GM23248 (cell line): ENCODE data around the gene KANTR. TPM values are rescaled to one million over a fixed set of nuclear protein-coding genes. Genes with fewer than 3 reads are reported as not detected.
"Not testable (repeated sequence)": the region's sequence is repeated elsewhere in the genome, so short reads cannot be mapped to it uniquely, and the experiment has no call there.

ENCODE experiments used
- DNase-seq: peaks from one replicate; pipeline ENCODE4 v3.0.0-alpha.2; 2015
- H2AFZ ChIP-seq: fragments of 200-600 bp; sonication (generic); 2 replicates; pipeline ENCODE4 v1.6.1; 2016; ENCODE audit warnings: antibody characterized with exemption
- H3F3A ChIP-seq: fragments of 200-600 bp; sonication (generic); 2 replicates; pipeline ENCODE4 v1.6.1; 2016; ENCODE audit warnings: mild to moderate bottlenecking, antibody characterized with exemption, mixed run types; ENCODE audit not compliant: insufficient read depth
- H3K27ac ChIP-seq: fragments of 200-600 bp; sonication (generic); 2 replicates; pipeline ENCODE4 v1.5.1; 2016; ENCODE audit warnings: mild to moderate bottlenecking
- H3K27me3 ChIP-seq: fragments of 200-600 bp; sonication (generic); replicated peaks from 2 replicates; pipeline ENCODE4 v1.6.1; 2016; ENCODE audit warnings: mild to moderate bottlenecking; ENCODE audit not compliant: insufficient read depth
- H3K36me3 ChIP-seq: fragments of 200-600 bp; sonication (generic); 2 replicates; pipeline ENCODE4 v1.6.1; 2016; ENCODE audit warnings: low read depth, mild to moderate bottlenecking
- H3K4me1 ChIP-seq: fragments of 200-600 bp; sonication (generic); 2 replicates; pipeline ENCODE4 v1.6.1; 2016; ENCODE audit warnings: mild to moderate bottlenecking; ENCODE audit not compliant: insufficient read depth
- H3K4me2 ChIP-seq: fragments of 200-600 bp; sonication (generic); one replicate; pipeline ENCODE4 v1.6.1; 2016; ENCODE audit warnings: mild to moderate bottlenecking; ENCODE audit not compliant: unreplicated experiment
- H3K4me3 ChIP-seq: fragments of 200-600 bp; sonication (generic); 2 replicates; pipeline ENCODE4 v1.5.1; 2016; ENCODE audit warnings: mild to moderate bottlenecking
- H3K79me2 ChIP-seq: fragments of 200-600 bp; sonication (generic); 2 replicates; pipeline ENCODE4 v1.6.1; 2016; ENCODE audit warnings: mild to moderate bottlenecking; ENCODE audit not compliant: insufficient read depth
- H3K9ac ChIP-seq: fragments of 200-600 bp; sonication (generic); 2 replicates; pipeline ENCODE4 v1.6.1; 2016; ENCODE audit warnings: mild to moderate bottlenecking
- H3K9me2 ChIP-seq: fragments of 200-600 bp; sonication (generic); 2 replicates; pipeline ENCODE4 v1.6.1; 2016; ENCODE audit warnings: mixed run types, mild to moderate bottlenecking, moderate library complexity; ENCODE audit not compliant: insufficient read depth
- H3K9me3 ChIP-seq: fragments of 200-600 bp; sonication (generic); one replicate; pipeline ENCODE4 v1.6.1; 2017; ENCODE audit warnings: low read depth
- H4K20me1 ChIP-seq: fragments of 200-600 bp; sonication (generic); 2 replicates; pipeline ENCODE4 v1.6.0; 2016; ENCODE audit not compliant: insufficient read depth
- EZH2 ChIP-seq: fragments of 200-600 bp; sonication (generic); IDR thresholded peaks from 2 replicates; pipeline ENCODE4 v1.6.1; 2018; ENCODE audit warnings: antibody characterized with exemption, mild to moderate bottlenecking; ENCODE audit not compliant: insufficient read depth, poor library complexity, severe bottlenecking
- EZH2phosphoT487 ChIP-seq: fragments of 200-600 bp; sonication (generic); IDR thresholded peaks from 2 replicates; pipeline ENCODE4 v1.6.1; 2018; ENCODE audit warnings: antibody characterized with exemption, moderate library complexity, mild to moderate bottlenecking, low read depth; ENCODE audit not compliant: insufficient read depth
- WGBS, 2 experiments: methylation state at CpG; one replicate each; pipeline ENCODE4 v1.1.6; 2015 to 2017; ENCODE audit warnings: low lambda C conversion rate in 2 of 2, low coverage in 1 of 2; ENCODE audit errors: missing lambda C conversion rate in 2 of 2; 5-methylcytosine and 5-hydroxymethylcytosine counted together
- in situ Hi-C: fragments of 300-500 bp; cut with MboI; formaldehyde crosslinking; loops from 2 replicates; pipeline ENCODE4 v1.15.0; 2020
- polyA plus RNA-seq: library from polyadenylated mRNA; unstranded; fragments of >200 nt; fragmentation: Nextera tagmentation; extraction: Ambion mirVana; gene quantifications from 2 replicates; pipeline ENCODE4 v1.2.1, GENCODE V29; 2016
- small RNA-seq: library from RNA; depleted of rRNA; stranded (forward); fragments of <200 nt; gene quantifications from one replicate; pipeline ENCODE3, GENCODE V24; 2014; ENCODE audit warnings: low read depth, low replicate concordance
- total RNA-seq: library from RNA; depleted of rRNA; stranded (reverse); fragments of >200 nt; shearing (Covaris generic); gene quantifications from 2 replicates; pipeline ENCODE4 v1.2.3, GENCODE V29; 2014; rRNA removed

KANTR gene
- total and polyA plus RNA-seq, 2 experiments from 2014 or later, result 0.79 to 2.1 TPM

DNA sequence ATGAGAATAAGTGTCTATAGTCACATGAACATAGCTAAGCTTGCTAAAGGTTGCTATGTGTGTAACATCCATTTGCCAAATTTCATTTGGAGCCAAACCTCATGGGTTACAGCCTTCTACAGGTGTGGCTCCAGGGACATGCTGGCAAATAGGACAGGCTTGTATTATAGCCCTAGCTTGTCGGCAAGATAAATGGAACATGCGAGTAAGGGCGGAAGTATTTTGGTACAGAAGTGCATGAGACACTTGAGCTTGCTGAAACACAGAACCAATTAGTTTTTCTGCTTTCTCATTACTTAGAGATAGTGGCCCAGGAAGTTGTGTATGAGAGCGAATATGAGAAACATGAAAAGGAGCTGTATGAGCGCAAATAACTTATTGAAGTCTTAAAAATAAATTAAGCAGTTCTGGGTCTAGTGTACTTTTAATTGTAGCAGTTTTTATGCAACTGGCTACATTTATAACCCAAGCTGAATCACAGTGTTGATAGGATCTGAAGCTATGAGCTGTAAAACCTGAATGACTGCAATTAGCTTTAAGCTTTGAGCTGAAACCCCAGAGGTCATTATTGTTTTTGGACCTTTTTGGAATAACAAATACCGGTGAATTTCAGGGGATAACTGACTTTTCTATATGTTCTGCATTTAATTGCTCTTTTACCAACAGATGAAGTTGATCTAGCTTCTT is 66.5 kb downstream of the KANTR start:
- no peak for DNase-seq
- H3K9ac ChIP-seq, result no peak overlapping the region

DNA sequence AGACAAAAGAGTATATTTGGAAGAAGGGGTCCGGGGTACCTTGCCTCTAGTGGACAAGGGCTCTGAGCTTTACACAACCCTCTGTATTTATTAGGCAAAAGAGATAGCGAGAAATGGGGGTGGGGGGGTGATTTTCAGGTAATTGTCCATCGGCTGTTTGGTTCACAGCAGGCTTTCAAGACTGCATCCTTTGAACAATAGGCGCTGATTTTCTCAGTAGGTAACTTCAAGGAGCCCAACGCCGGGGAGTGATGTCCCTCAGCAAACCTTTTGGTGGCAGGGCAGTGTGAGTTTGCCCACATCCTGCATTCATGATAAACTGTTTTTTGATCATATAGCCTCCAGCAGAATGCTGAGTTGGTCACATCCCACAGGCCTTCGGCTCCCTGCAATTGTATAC is 69.5 kb downstream of the KANTR start:
- no peak for DNase-seq
- H3K9ac ChIP-seq, result no peak overlapping the region
- H3K4me1 ChIP-seq, result no peaks in the 10 kb centered on the region
- no peaks in the 10 kb centered on the region for H4K20me1 ChIP-seq
- 93 to 96% methylated on average over 6 to 7 of the region's 7 CpGs for WGBS, 2 experiments
- no peak overlapping the region for H3K4me2 ChIP-seq
- no peak overlapping the region for H3K27ac ChIP-seq
- TF ChIP-seq EZH2 (no peak), EZH2phosphoT487 (no peak)
- no peak overlapping the region for H3K4me3 ChIP-seq
- H3K9me2 ChIP-seq, result no peaks in the 10 kb centered on the region
- H3K36me3 ChIP-seq, result no peaks in the 10 kb centered on the region
- H2AFZ ChIP-seq, result no peak overlapping the region
- no peaks in the 10 kb centered on the region for H3F3A ChIP-seq
- in situ Hi-C loops, result no loop called here
- H3K9me3 ChIP-seq, result no peaks in the 10 kb centered on the region
- H3K79me2 ChIP-seq, result no peaks in the 10 kb centered on the region
- H3K27me3 ChIP-seq, result no peaks in the 10 kb centered on the region

More for the DNA sequence above, 66.5 kb downstream of the KANTR start:
- Histone ChIP-seq H3K27me3 (no peaks in the 10 kb centered on the region), H3K4me1 (no peaks in the 10 kb centered on the region), H3K4me3 (no peak overlapping the region), H3K27ac (no peak overlapping the region), H3K9me3 (no peaks in the 10 kb centered on the region), H3F3A (no peaks in the 10 kb centered on the region), H4K20me1 (no peaks in the 10 kb centered on the region), H3K36me3 (no peaks in the 10 kb centered on the region), H2AFZ (no peak overlapping the region), H3K4me2 (no peak overlapping the region), H3K79me2 (no peaks in the 10 kb centered on the region), H3K9me2 (no peaks in the 10 kb centered on the region)
- 95 to 98% methylated on average over 6 of the region's 6 CpGs for WGBS, 2 experiments
- no peak for TF ChIP-seq EZH2phosphoT487
- TF ChIP-seq EZH2, result no peak
- in situ Hi-C loops, result no loop called here

DNA sequence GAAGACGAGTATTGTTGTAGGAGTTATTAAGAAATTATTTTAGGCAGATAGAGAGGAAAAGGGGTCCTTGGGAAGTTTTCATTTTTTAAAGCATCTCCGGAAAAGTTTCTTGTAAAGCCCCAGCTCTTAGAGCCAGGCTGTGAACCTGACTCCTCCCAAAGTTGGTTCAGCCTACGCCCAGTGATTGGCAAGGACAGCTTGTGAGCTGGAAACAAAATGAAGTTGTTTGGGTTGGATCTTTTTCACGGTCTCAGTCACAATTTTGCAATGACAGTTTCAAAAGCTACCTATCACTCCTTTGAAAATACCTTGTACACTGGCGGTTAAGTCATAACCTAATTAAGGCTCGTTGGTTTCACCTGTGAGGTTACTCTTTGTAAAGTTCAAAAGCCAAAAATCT is 70.6 kb downstream of the KANTR start:
- in situ Hi-C loops, result not testable (repeated sequence)
- 54 to 56% methylated on average over 5 to 6 of the region's 6 CpGs for WGBS, 2 experiments

DNA sequence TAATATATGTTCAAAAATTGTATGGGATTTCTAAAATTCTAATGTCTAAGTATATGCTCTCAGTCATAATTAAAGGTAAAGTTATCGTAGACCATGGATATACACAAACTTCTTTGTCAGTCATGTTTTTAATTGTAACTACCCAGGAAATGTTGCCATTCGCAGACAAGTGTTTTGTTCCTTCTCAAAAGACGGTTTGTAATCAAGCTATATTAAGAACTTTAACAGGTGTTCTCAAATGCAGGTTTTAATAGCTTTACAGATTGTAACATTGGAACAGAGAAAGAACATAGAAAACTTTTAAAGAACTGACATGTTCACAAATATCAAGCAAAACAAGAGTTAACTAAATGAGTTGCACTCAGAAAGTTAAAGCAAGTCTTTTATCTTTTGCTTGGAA is 72.2 kb downstream of the KANTR start:
- no peaks in the 10 kb centered on the region for H4K20me1 ChIP-seq
- H3K4me1 ChIP-seq, result no peaks in the 10 kb centered on the region
- no peak overlapping the region for H3K4me2 ChIP-seq
- no peaks in the 10 kb centered on the region for H3K9me3 ChIP-seq
- DNase-seq, result no peak
- no peak overlapping the region for H3K27ac ChIP-seq
- WGBS, 2 experiments, result 98% methylated on average over 3 of the region's 3 CpGs
- in situ Hi-C loops, result no loop called here
- no peaks in the 10 kb centered on the region for H3K36me3 ChIP-seq
- no peaks in the 10 kb centered on the region for H3K79me2 ChIP-seq
- H3K4me3 ChIP-seq, result no peak overlapping the region
- H3K27me3 ChIP-seq, result no peaks in the 10 kb centered on the region
- TF ChIP-seq EZH2phosphoT487 (no peak), EZH2 (no peak)
- no peaks in the 10 kb centered on the region for H3F3A ChIP-seq
- no peak overlapping the region for H2AFZ ChIP-seq
- H3K9ac ChIP-seq, result no peak overlapping the region
- H3K9me2 ChIP-seq, result no peaks in the 10 kb centered on the region

More for the DNA sequence above, 70.6 kb downstream of the KANTR start:
- H3K9me3 ChIP-seq, H3K4me3 ChIP-seq, H3K36me3 ChIP-seq, H3K27ac ChIP-seq, DNase-seq, H3K4me1 ChIP-seq, H3K9me2 ChIP-seq, H3K79me2 ChIP-seq, H2AFZ ChIP-seq, H4K20me1 ChIP-seq, H3F3A ChIP-seq, H3K9ac ChIP-seq, H3K27me3 ChIP-seq, H3K4me2 ChIP-seq: not testable (repeated sequence)

DNA sequence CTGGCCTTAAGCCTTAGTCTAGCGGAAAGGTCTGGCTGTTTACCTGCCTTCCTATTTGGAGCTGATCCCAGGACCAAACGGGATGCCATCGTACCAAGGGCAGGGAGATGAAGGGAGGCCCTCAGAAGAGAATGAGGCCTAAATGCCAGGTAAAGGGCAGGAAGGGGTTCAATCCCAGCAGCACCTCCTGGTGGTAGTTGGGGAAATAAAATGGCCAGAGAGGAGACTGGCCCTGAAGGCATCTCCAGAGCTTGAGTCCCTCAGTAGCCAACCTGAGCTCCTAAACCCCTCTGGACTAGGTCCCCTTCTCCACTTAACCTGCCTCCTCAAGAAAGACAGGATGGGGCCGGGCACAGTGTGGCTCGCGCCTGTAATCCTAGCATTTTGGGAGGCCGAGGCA is 77.4 kb downstream of the KANTR start:
- in situ Hi-C loops, result no loop called here
- no peaks in the 10 kb centered on the region for H3K36me3 ChIP-seq
- H3K9ac ChIP-seq, result no peak overlapping the region
- H3K79me2 ChIP-seq, result no peaks in the 10 kb centered on the region
- no peak for TF ChIP-seq EZH2phosphoT487
- no peak for TF ChIP-seq EZH2
- no peaks in the 10 kb centered on the region for H3K4me1 ChIP-seq
- no peak overlapping the region for H2AFZ ChIP-seq
- no peak overlapping the region for H3K4me2 ChIP-seq
- H3K27ac ChIP-seq, result no peak overlapping the region
- H3K4me3 ChIP-seq, result no peak overlapping the region
- H3K9me3 ChIP-seq, result no peaks in the 10 kb centered on the region
- H3F3A ChIP-seq, result no peaks in the 10 kb centered on the region
- no peak for DNase-seq
- H3K27me3 ChIP-seq, result no peaks in the 10 kb centered on the region
- H4K20me1 ChIP-seq, result no peaks in the 10 kb centered on the region
- no peaks in the 10 kb centered on the region for H3K9me2 ChIP-seq
- 95 to 97% methylated on average over 6 to 7 of the region's 7 CpGs for WGBS, 2 experiments

Small RNA genes within 50 kb of the gene (small RNA-seq; reads per million reads assigned to genes)
- gene AL139396.1, result not detected
- gene AL591212.2, result not detected

Other genes starting within 250 kb of the KANTR start
- gene XAGE3, start 226.1 kb upstream of the KANTR start, total RNA-seq, result not detected in 2 replicates
- gene XAGE3, start 226.1 kb upstream of the KANTR start, polyA plus RNA-seq, result not detected in 2 replicates
- 24.5 and 31.1 TPM in 2 replicates for gene FAM156B, start 196.8 kb upstream of the KANTR start, total RNA-seq
- 17.1 and 22.6 TPM in 2 replicates for gene FAM156B, start 196.8 kb upstream of the KANTR start, polyA plus RNA-seq
- 17.4 and 67.5 TPM in 2 replicates for gene FAM156A, start 135.6 kb upstream of the KANTR start, total RNA-seq
- gene FAM156A, start 135.6 kb upstream of the KANTR start, polyA plus RNA-seq, result 19.8 and 31.7 TPM in 2 replicates
- gene GPR173, start 45.4 kb upstream of the KANTR start, total RNA-seq, result 0.86 and 2.7 TPM in 2 replicates
- 0.09 and 0.24 TPM in 2 replicates for gene GPR173, start 45.4 kb upstream of the KANTR start, polyA plus RNA-seq
- 14.3 and 14.9 TPM in 2 replicates for gene TSPYL2, start 11.8 kb upstream of the KANTR start, total RNA-seq
- gene TSPYL2, start 11.8 kb upstream of the KANTR start, polyA plus RNA-seq, result 14.9 and 16.2 TPM in 2 replicates
- 66.9 and 68.7 TPM in 2 replicates for gene KDM5C, start 131.1 kb downstream of the KANTR start, total RNA-seq
- gene KDM5C, start 131.1 kb downstream of the KANTR start, polyA plus RNA-seq, result 24.4 and 27.1 TPM in 2 replicates
- 10.2 and 11.8 TPM in 2 replicates for gene IQSEC2, start 187.4 kb downstream of the KANTR start, total RNA-seq
- gene IQSEC2, start 187.4 kb downstream of the KANTR start, polyA plus RNA-seq, result 6.0 and 7.1 TPM in 2 replicates